ENCODE measurements around the gene EXPH5. TPM values are rescaled to one million over a fixed set of nuclear protein-coding genes. Genes with fewer than 3 reads are reported as not detected.
A peak's percentile ranks its signal among the peaks of the same experiment; 100 is the strongest.

The EXPH5 gene
- total RNA-seq, 1 donor from 2014 or later = 0.59 TPM

- TF ChIP-seq, protein P1, sequence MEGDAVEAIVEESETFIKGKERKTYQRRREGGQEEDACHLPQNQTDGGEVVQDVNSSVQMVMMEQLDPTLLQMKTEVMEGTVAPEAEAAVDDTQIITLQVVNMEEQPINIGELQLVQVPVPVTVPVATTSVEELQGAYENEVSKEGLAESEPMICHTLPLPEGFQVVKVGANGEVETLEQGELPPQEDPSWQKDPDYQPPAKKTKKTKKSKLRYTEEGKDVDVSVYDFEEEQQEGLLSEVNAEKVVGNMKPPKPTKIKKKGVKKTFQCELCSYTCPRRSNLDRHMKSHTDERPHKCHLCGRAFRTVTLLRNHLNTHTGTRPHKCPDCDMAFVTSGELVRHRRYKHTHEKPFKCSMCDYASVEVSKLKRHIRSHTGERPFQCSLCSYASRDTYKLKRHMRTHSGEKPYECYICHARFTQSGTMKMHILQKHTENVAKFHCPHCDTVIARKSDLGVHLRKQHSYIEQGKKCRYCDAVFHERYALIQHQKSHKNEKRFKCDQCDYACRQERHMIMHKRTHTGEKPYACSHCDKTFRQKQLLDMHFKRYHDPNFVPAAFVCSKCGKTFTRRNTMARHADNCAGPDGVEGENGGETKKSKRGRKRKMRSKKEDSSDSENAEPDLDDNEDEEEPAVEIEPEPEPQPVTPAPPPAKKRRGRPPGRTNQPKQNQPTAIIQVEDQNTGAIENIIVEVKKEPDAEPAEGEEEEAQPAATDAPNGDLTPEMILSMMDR (IDR thresholded peaks at IDR 0.05) = no peak
- no peak for DNase-seq (ENCODE audit: extremely low spot score, unreplicated experiment)
- no peak overlapping the region for H3K27ac Mint-ChIP-seq (ENCODE audit: unreplicated experiment)
- H3K36me3 Mint-ChIP-seq (ENCODE audit: unreplicated experiment) = no peaks in the 10 kb centered on the region
- H3K9me3 Mint-ChIP-seq (ENCODE audit: unreplicated experiment) = no peaks in the 10 kb centered on the region
- H3K4me1 Mint-ChIP-seq (ENCODE audit: unreplicated experiment) = peaks cover 2% of the 10 kb centered on the region
- H3K27me3 Mint-ChIP-seq (ENCODE audit: unreplicated experiment) = no peaks in the 10 kb centered on the region
- no peak overlapping the region for H3K4me3 Mint-ChIP-seq (ENCODE audit: unreplicated experiment)
Measured at GRCh38 chr11:108522318-108522717, 71.2 kb downstream of the EXPH5 start.

DNA sequence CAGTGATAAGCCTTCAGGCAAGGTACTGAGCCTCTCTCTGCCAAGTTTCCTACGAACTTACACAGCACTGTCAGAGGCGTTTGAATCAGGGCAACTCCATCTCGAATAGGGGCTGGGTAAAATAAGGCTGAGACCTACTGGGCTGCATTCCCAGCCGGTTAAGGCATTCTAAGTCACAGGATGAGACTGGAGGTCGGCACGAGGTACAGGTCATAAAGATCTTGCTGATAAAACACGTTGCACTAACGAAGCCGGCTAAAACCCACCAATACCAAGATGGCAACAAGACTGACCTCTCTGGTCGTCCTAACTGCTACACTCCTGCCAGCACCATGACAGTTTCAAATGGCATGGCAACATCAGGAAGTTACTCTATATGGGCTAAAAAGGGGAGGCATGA lies 75.0 kb downstream of the EXPH5 start:
- no peaks in the 10 kb centered on the region for H3K36me3 Mint-ChIP-seq (ENCODE audit: unreplicated experiment)
- TF ChIP-seq, protein P1 (IDR thresholded peaks at IDR 0.05) = no peak
- peaks cover 11% of the 10 kb centered on the region for H3K4me1 Mint-ChIP-seq (ENCODE audit: unreplicated experiment)
- H3K27ac Mint-ChIP-seq (ENCODE audit: unreplicated experiment) = no peak overlapping the region
- DNase-seq (ENCODE audit: extremely low spot score, unreplicated experiment) = no peak
- H3K9me3 Mint-ChIP-seq (ENCODE audit: unreplicated experiment) = no peaks in the 10 kb centered on the region
- no peak overlapping the region for H3K4me3 Mint-ChIP-seq (ENCODE audit: unreplicated experiment)
- H3K27me3 Mint-ChIP-seq (ENCODE audit: unreplicated experiment) = no peaks in the 10 kb centered on the region

DNA sequence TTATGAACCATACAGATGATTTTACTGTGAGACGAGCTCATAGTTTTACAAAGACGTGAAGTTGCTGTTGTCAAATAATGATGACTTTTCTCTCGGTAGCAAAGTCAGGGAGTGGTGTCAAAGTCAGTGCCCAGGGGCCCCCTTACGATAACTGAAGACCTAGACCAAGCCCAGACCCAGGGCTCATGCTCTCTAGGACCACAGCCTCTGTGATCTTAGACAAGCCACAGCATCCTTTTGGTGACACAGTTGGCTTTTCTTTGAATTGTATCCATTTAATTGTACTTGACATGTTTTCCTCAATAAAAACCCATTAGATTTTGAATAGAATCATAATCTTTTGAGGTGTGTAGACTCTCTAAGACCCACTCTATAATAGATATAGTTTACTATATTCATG lies 77.4 kb downstream of the EXPH5 start:
- DNase-seq (ENCODE audit: extremely low spot score, unreplicated experiment) = no peak
- no peaks in the 10 kb centered on the region for H3K36me3 Mint-ChIP-seq (ENCODE audit: unreplicated experiment)
- H3K4me3 Mint-ChIP-seq (ENCODE audit: unreplicated experiment) = no peak overlapping the region
- H3K9me3 Mint-ChIP-seq (ENCODE audit: unreplicated experiment) = no peaks in the 10 kb centered on the region
- TF ChIP-seq, protein P1 (IDR thresholded peaks at IDR 0.05) = no peak
- H3K27ac Mint-ChIP-seq (ENCODE audit: unreplicated experiment) = no peak overlapping the region
- no peaks in the 10 kb centered on the region for H3K27me3 Mint-ChIP-seq (ENCODE audit: unreplicated experiment)
- peaks cover 29% of the 10 kb centered on the region for H3K4me1 Mint-ChIP-seq (ENCODE audit: unreplicated experiment)

DNA sequence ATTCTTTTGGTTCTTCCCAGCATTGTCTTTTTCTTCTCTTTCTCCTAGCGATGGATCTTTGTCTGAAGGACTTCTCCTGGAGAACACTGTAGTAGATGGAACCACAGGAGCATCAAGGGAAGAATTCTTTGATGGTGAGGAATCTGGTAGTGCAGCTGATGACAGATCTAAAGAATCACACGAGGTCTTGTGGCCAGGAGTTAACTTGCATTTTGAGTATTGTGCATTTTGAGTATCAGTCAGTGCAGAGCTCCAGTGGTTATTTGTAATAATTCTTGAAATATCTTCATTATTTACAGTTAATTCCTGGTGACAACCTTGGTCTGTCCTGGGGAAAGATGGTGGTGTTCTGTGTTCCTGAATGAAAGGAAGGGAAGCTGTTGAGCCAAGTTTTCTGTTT lies 80.9 kb downstream of the EXPH5 start:
- TF ChIP-seq, protein P1 (IDR thresholded peaks at IDR 0.05) = no peak
- Mint-ChIP-seq H3K27ac (ENCODE audit: unreplicated experiment) (no peak overlapping the region), H3K4me1 (ENCODE audit: unreplicated experiment) (peaks cover 29% of the 10 kb centered on the region), H3K4me3 (ENCODE audit: unreplicated experiment) (no peak overlapping the region), H3K27me3 (ENCODE audit: unreplicated experiment) (no peaks in the 10 kb centered on the region), H3K9me3 (ENCODE audit: unreplicated experiment) (no peaks in the 10 kb centered on the region), H3K36me3 (ENCODE audit: unreplicated experiment) (no peaks in the 10 kb centered on the region)
- no peak for DNase-seq (ENCODE audit: extremely low spot score, unreplicated experiment)

GRCh38 chr11:108511851-108512474 lies 81.6 kb downstream of the EXPH5 start:
- Mint-ChIP-seq H3K9me3 (ENCODE audit: unreplicated experiment) (no peaks in the 10 kb centered on the region), H3K4me3 (ENCODE audit: unreplicated experiment) (no peak overlapping the region), H3K27ac (ENCODE audit: unreplicated experiment) (peak overlapping the region; percentile 35), H3K27me3 (ENCODE audit: unreplicated experiment) (no peaks in the 10 kb centered on the region), H3K36me3 (ENCODE audit: unreplicated experiment) (no peaks in the 10 kb centered on the region), H3K4me1 (ENCODE audit: unreplicated experiment) (peaks cover 29% of the 10 kb centered on the region)
- TF ChIP-seq, protein P1 (IDR thresholded peaks at IDR 0.05) = no peak
- no peak for DNase-seq (ENCODE audit: extremely low spot score, unreplicated experiment)

Data from osteocyte (in vitro differentiated cells).